ENCODE data around the gene SEC23B. TPM values are rescaled to one million over a fixed set of nuclear protein-coding genes. Genes with fewer than 3 reads are reported as not detected.

The SEC23B gene
- polyA plus RNA-seq, 2 donors: 5.8 to 26.0 TPM

DNA sequence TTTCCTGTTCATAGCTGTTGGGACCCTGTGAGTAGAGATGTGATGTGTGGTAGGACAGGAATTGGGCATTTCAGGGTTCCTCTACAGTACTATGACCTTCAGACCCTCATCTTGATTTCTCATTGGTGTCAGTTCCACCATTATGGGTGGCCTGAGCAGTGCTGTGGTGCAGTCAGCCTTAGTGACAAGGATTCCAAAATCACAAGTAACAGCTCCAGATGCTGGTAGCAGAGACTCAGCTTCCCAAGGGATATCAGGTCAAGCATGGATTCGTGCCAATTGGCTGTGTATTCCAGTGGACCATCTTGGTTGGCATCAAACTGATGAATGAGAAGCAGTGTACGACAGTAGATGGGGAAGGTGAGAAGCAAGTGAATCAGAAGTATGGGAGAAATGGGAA lies 63.3 kb downstream of the SEC23B start:
- Histone ChIP-seq H3K4me3 (ENCODE audit: low read depth in 1 of 2, low read length in 2 of 2) (no peak overlapping the region), H3K4me1 (ENCODE audit: control insufficient read depth in 2 of 2, insufficient read depth in 2 of 2, low read length in 1 of 2) (no peaks in the 10 kb centered on the region), H3K27me3 (ENCODE audit: control insufficient read depth in 1 of 2, insufficient read depth in 2 of 2, low read length in 2 of 2) (no peaks in the 10 kb centered on the region), H3K36me3 (ENCODE audit: control insufficient read depth in 2 of 2, insufficient read depth in 2 of 2, low read length in 1 of 2) (peaks cover 0 to 7% of the 10 kb centered on the region in 2 donors), H3K27ac (ENCODE audit: low read depth in 2 of 2, low read length in 1 of 2) (no peak overlapping the region), H3K9me3 (ENCODE audit: control insufficient read depth in 2 of 2, insufficient read depth in 1 of 2, low read depth in 1 of 2, low read length in 1 of 2) (no peaks in the 10 kb centered on the region)
- 95% methylated on average over 2 of the region's 2 CpGs for WGBS, 2 donors

DNA sequence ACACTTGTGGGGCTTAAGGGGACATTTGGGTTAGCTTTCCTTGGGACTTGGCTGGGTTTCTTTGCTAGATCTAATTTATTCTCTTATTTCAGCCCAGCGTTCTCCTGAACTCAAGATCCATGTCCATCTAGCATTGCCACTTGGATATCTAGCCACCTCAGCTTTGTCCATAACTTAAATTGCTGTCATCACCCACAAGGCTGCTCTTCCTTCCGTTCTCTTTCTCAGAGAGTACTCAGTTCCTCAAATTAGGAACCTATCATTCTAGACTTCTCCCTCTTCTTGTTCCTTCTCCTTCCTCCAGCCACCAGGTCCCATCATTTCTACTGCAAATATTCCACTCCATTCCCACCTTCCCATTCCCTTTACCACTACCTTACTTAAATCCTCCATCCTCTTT lies 63.8 kb downstream of the SEC23B start:
- Histone ChIP-seq H3K27me3 (ENCODE audit: control insufficient read depth in 1 of 2, insufficient read depth in 2 of 2, low read length in 2 of 2) (no peaks in the 10 kb centered on the region), H3K36me3 (ENCODE audit: control insufficient read depth in 2 of 2, insufficient read depth in 2 of 2, low read length in 1 of 2) (peaks cover 0 to 7% of the 10 kb centered on the region in 2 donors), H3K4me3 (ENCODE audit: low read depth in 1 of 2, low read length in 2 of 2) (no peak overlapping the region), H3K27ac (ENCODE audit: low read depth in 2 of 2, low read length in 1 of 2) (no peak overlapping the region), H3K9me3 (ENCODE audit: control insufficient read depth in 2 of 2, insufficient read depth in 1 of 2, low read depth in 1 of 2, low read length in 1 of 2) (no peaks in the 10 kb centered on the region), H3K4me1 (ENCODE audit: control insufficient read depth in 2 of 2, insufficient read depth in 2 of 2, low read length in 1 of 2) (no peaks in the 10 kb centered on the region)
- 93% methylated on average over 2 of the region's 2 CpGs for WGBS, 2 donors

DNA sequence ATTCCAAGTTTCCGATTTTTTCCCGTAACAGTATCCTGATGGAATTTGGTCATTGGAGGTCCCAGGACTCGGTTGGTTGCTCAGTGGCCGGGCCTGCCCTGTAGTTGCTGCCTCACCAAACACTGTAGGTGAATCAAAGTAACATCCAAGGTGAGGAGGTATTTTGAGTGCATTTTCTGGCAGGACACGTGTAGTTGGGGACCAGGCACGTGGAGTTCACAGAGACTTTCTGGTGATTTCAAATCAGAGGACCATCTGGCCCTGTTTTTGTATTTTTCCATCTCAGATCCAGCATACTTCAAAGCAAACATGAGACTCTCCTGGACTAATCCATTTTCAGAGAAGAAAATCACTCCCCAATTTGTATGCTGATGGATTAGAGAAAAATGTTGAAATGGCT lies 70.2 kb downstream of the SEC23B start:
- Histone ChIP-seq H3K27me3 (ENCODE audit: control insufficient read depth in 1 of 2, insufficient read depth in 2 of 2, low read length in 2 of 2) (no peaks in the 10 kb centered on the region), H3K4me1 (ENCODE audit: control insufficient read depth in 2 of 2, insufficient read depth in 2 of 2, low read length in 1 of 2) (no peaks in the 10 kb centered on the region), H3K4me3 (ENCODE audit: low read depth in 1 of 2, low read length in 2 of 2) (no peak overlapping the region), H3K36me3 (ENCODE audit: control insufficient read depth in 2 of 2, insufficient read depth in 2 of 2, low read length in 1 of 2) (no peaks in the 10 kb centered on the region), H3K9me3 (ENCODE audit: control insufficient read depth in 2 of 2, insufficient read depth in 1 of 2, low read depth in 1 of 2, low read length in 1 of 2) (no peaks in the 10 kb centered on the region), H3K27ac (ENCODE audit: low read depth in 2 of 2, low read length in 1 of 2) (no peak overlapping the region)
- WGBS, 2 donors: 75 to 76% methylated on average over 6 of the region's 6 CpGs

DNA sequence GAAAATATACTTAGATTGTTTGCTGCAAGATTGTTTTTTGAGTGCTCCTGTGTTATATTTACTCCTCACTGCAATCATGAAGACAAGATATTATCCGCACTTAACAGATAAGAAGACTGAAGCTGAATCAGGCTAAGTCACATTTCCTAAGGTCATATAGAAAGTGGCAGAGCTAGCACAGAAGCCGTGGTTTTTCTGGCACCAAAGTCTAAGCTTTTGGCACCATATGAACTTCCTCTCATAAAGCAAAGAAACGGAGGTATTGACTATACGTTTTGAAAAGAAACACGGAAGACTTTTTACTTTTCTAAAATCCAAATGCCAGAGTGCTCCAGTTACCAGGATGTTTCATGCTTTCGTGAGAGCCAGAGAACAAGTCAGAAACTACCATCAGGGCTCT lies 70.8 kb downstream of the SEC23B start:
- Histone ChIP-seq H3K4me3 (ENCODE audit: low read depth in 1 of 2, low read length in 2 of 2) (no peak overlapping the region), H3K27ac (ENCODE audit: low read depth in 2 of 2, low read length in 1 of 2) (no peak overlapping the region), H3K36me3 (ENCODE audit: control insufficient read depth in 2 of 2, insufficient read depth in 2 of 2, low read length in 1 of 2) (no peaks in the 10 kb centered on the region), H3K4me1 (ENCODE audit: control insufficient read depth in 2 of 2, insufficient read depth in 2 of 2, low read length in 1 of 2) (no peaks in the 10 kb centered on the region), H3K9me3 (ENCODE audit: control insufficient read depth in 2 of 2, insufficient read depth in 1 of 2, low read depth in 1 of 2, low read length in 1 of 2) (no peaks in the 10 kb centered on the region), H3K27me3 (ENCODE audit: control insufficient read depth in 1 of 2, insufficient read depth in 2 of 2, low read length in 2 of 2) (no peaks in the 10 kb centered on the region)
- 64% methylated on average over 6 of the region's 6 CpGs for WGBS, 2 donors

DNA sequence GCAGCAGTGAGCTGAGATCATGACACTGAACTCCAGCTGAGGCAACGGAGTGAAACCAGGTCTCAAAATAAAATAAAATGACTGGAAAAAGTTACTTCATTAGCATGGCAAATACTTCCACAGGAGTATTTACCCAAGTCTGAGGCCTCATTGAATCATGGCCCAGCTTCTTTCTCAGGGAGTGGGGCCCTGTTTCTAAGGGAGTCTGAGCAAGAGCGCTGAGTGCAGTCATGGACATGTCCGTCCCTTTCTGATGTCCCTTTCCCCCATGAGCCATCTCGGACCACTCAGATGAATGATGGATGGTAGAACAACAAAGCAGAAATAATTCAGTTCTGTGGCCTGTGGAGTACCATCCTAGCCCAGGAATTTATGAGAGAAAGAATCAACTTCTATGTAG lies 72.3 kb downstream of the SEC23B start:
- no peak overlapping the region for H3K4me3 ChIP-seq (ENCODE audit: low read depth in 1 of 2, low read length in 2 of 2)
- no peaks in the 10 kb centered on the region for H3K4me1 ChIP-seq (ENCODE audit: control insufficient read depth in 2 of 2, insufficient read depth in 2 of 2, low read length in 1 of 2)
- H3K27ac ChIP-seq (ENCODE audit: low read depth in 2 of 2, low read length in 1 of 2): no peak overlapping the region
- 87 to 90% methylated on average over 4 of the region's 4 CpGs for WGBS, 2 donors
- H3K9me3 ChIP-seq (ENCODE audit: control insufficient read depth in 2 of 2, insufficient read depth in 1 of 2, low read depth in 1 of 2, low read length in 1 of 2): no peaks in the 10 kb centered on the region
- H3K36me3 ChIP-seq (ENCODE audit: control insufficient read depth in 2 of 2, insufficient read depth in 2 of 2, low read length in 1 of 2): no peaks in the 10 kb centered on the region
- H3K27me3 ChIP-seq (ENCODE audit: control insufficient read depth in 1 of 2, insufficient read depth in 2 of 2, low read length in 2 of 2): no peaks in the 10 kb centered on the region

DNA sequence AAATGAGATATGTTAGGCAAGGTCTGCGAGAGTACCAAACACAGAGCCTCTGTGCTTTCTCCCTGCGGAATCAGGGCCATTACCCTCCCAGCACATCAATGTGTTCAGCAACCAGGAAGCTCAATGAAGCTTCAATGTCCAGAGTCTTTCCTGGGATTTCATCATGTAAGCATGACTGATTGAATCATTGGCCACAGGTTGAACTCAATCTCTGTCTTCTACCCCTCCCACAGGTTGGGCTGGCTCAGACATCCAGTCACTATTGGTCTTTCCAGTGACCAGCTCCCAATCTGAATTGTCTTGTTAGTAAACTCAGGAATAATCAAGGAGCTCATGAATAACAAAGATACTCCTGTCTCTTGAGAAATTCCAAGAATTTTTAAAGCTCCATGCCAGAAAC lies 77.4 kb downstream of the SEC23B start:
- no peaks in the 10 kb centered on the region for H3K27me3 ChIP-seq (ENCODE audit: control insufficient read depth in 1 of 2, insufficient read depth in 2 of 2, low read length in 2 of 2)
- H3K36me3 ChIP-seq (ENCODE audit: control insufficient read depth in 2 of 2, insufficient read depth in 2 of 2, low read length in 1 of 2): no peaks in the 10 kb centered on the region
- peaks cover 0 to 2% of the 10 kb centered on the region in 2 donors for H3K4me1 ChIP-seq (ENCODE audit: control insufficient read depth in 2 of 2, insufficient read depth in 2 of 2, low read length in 1 of 2)
- no peak overlapping the region for H3K27ac ChIP-seq (ENCODE audit: low read depth in 2 of 2, low read length in 1 of 2)
- 93 to 97% methylated on average over 2 of the region's 2 CpGs for WGBS, 2 donors
- H3K9me3 ChIP-seq (ENCODE audit: control insufficient read depth in 2 of 2, insufficient read depth in 1 of 2, low read depth in 1 of 2, low read length in 1 of 2): no peaks in the 10 kb centered on the region
- H3K4me3 ChIP-seq (ENCODE audit: low read depth in 1 of 2, low read length in 2 of 2): no peak overlapping the region

DNA sequence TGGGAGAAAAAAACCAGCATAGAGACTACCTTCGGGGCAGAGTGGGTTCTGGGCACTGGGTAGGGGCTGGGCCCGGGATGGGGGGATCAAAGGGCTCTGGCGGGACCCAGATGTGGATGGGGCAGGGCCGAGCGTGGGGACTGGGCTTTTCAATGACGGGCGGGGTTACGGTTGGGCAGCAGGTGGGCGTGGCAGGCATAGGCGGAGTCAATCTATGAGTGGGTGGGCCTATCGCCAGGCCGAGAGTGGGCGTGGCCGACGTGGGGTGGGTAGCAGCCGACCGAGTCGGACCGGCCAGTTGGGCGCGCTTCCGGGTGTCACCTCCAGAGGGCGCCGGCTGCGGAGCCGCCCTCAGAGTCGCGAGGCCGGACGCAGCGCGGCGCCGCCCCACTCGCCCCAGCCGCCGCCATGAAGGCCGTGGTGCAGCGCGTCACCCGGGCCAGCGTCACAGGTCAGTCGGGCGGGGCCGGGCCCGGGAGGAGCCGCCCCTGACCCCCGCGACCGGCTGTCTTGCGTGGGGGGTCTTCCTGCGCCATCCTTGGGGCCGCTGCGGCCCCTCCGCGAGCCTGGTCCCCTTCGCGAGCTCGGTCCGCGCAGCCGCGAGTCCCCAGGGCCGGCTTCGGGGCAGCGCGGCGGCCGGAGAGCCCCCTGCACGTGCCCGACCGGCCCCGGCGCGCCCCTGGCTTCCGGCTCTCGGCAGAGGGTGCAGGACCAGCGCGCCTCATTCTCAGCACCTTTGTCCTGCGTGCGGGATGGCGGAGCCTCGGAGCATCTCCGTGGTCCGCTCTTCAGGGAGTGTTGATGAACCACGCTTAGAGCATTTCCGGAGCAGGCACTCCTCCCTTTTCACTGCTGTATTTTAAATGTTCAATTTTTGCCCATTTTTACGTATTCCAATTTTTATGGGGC lies 80.2 kb downstream of the SEC23B start, which contains the start of gene DTD1:
Gene DTD1 (plus strand): TSS at position 390 of the 909 bp plus-strand sequence. CDS start 19 bp downstream, at position 409.
- WGBS, 2 donors: 0 to 1% methylated on average over 54 to 88 of the region's 88 CpGs
- Histone ChIP-seq H3K27ac (ENCODE audit: low read depth in 2 of 2, low read length in 1 of 2) (peak within 1 kb of the TSS; percentile 71 to 82), H3K9me3 (ENCODE audit: control insufficient read depth in 2 of 2, insufficient read depth in 1 of 2, low read depth in 1 of 2, low read length in 1 of 2) (no peaks in the 10 kb centered on the region), H3K36me3 (ENCODE audit: control insufficient read depth in 2 of 2, insufficient read depth in 2 of 2, low read length in 1 of 2) (no peaks in the 10 kb centered on the region), H3K27me3 (ENCODE audit: control insufficient read depth in 1 of 2, insufficient read depth in 2 of 2, low read length in 2 of 2) (no peaks in the 10 kb centered on the region), H3K4me1 (ENCODE audit: control insufficient read depth in 2 of 2, insufficient read depth in 2 of 2, low read length in 1 of 2) (peaks cover 0 to 2% of the 10 kb centered on the region in 2 donors), H3K4me3 (ENCODE audit: low read depth in 1 of 2, low read length in 2 of 2) (peak within 1 kb of the TSS; percentile 78 to 85)

DNA sequence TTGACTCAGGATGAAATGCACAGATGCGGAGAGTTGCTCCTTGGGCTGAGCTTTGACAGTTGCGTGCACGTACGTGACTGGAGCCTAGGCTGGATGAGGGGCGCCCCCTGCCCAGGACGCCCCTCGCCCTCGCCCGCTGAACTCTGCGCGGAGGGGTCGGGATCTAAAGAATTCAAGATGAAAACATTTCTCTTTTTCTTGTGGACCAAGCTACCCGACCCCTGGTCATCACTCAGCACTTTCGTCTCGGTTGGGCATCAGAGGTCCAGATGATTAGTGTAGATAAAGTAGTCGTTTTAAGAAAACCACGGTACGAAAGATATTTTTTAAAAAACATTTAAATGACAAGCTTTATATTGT lies 80.8 kb downstream of the SEC23B start:
- no peak overlapping the region for H3K27ac ChIP-seq (ENCODE audit: low read depth in 2 of 2, low read length in 1 of 2)
- WGBS, 2 donors: 11% methylated on average over 18 of the region's 18 CpGs

DNA sequence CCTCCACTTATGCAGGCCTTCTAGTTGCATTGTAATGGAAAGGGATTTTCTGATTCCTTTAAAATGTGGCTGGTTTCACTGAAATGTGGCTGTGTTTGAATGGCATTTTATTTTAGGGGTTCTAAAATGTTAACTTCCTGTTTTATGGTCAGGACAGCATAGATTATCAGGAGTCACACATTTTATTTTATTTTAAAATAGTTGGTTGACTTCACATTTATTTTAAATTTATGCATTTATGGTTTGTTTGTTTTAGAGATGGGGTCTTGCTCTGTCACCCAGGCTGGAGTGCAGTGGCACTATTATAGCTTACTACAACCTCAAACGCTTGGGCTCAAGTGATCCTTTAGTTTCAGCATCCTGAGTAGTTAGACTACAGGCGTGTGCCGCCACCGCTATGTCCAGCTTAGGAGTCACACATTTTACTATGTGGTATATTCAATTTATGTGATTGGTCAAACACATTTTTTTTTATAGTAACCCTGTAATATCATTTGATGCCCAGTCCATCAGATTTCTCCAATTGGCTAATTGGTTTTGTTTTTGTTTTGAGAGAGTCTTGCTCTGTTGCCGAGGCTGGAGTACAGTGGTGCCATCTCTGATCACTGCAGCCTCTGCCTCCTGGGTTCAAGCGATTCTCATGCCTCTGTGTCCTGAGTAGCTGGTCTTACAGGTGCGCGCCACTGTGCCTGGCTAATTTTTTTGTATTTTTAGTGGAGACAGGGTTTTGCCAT lies 82.4 kb downstream of the SEC23B start:
- peaks cover 0 to 2% of the 10 kb centered on the region in 2 donors for H3K4me1 ChIP-seq (ENCODE audit: control insufficient read depth in 2 of 2, insufficient read depth in 2 of 2, low read length in 1 of 2)
- no peaks in the 10 kb centered on the region for H3K9me3 ChIP-seq (ENCODE audit: control insufficient read depth in 2 of 2, insufficient read depth in 1 of 2, low read depth in 1 of 2, low read length in 1 of 2)
- 91 to 95% methylated on average over 8 of the region's 8 CpGs for WGBS, 2 donors
- no peaks in the 10 kb centered on the region for H3K27me3 ChIP-seq (ENCODE audit: control insufficient read depth in 1 of 2, insufficient read depth in 2 of 2, low read length in 2 of 2)
- no peak overlapping the region for H3K27ac ChIP-seq (ENCODE audit: low read depth in 2 of 2, low read length in 1 of 2)
- no peaks in the 10 kb centered on the region for H3K36me3 ChIP-seq (ENCODE audit: control insufficient read depth in 2 of 2, insufficient read depth in 2 of 2, low read length in 1 of 2)
- H3K4me3 ChIP-seq (ENCODE audit: low read depth in 1 of 2, low read length in 2 of 2): no peak overlapping the region

More for the DNA sequence above, 80.8 kb downstream of the SEC23B start:
- Histone ChIP-seq H3K4me1 (ENCODE audit: control insufficient read depth in 2 of 2, insufficient read depth in 2 of 2, low read length in 1 of 2) (peaks cover 0 to 2% of the 10 kb centered on the region in 2 donors), H3K36me3 (ENCODE audit: control insufficient read depth in 2 of 2, insufficient read depth in 2 of 2, low read length in 1 of 2) (no peaks in the 10 kb centered on the region), H3K4me3 (ENCODE audit: low read depth in 1 of 2, low read length in 2 of 2) (peak overlapping the region; percentile 78 to 85), H3K9me3 (ENCODE audit: control insufficient read depth in 2 of 2, insufficient read depth in 1 of 2, low read depth in 1 of 2, low read length in 1 of 2) (no peaks in the 10 kb centered on the region), H3K27me3 (ENCODE audit: control insufficient read depth in 1 of 2, insufficient read depth in 2 of 2, low read length in 2 of 2) (no peaks in the 10 kb centered on the region)

All from esophagus (tissue), 2 donors.